Spleen (tissue), 7 donors: Measurements from ENCODE around the gene AHDC1.

ENCODE experiments used
- POLR2A ChIP-seq, 3 donors: fragments of 450-650 bp; IDR thresholded peaks; one replicate each; pipeline ENCODE4 v1.5.1; 2017; ENCODE audit warnings: antibody characterized with exemption in 3 of 3, mild to moderate bottlenecking in 1 of 3
- POLR2AphosphoS5 ChIP-seq, 3 donors: sonication (generic); formaldehyde crosslinking; IDR thresholded peaks; one replicate each; pipeline ENCODE4 v1.5.1; 2017; ENCODE audit warnings: antibody characterized with exemption in 3 of 3
- TF ChIP-seq, protein P1 (sequence below), 11 experiments: fragments of 200-600 bp in 7 of 11; fragments of 450-650 bp in 4 of 11; sonication (generic) in 4 of 11; IDR thresholded peaks in 8 of 11; conservative IDR thresholded peaks in 3 of 11; 1 replicate in 7 of 11; 2 replicates in 4 of 11; pipeline versions ENCODE4 v1.4.0 to v1.8.0; 2016 to 2021; ENCODE audit warnings: antibody characterized with exemption in 11 of 11, inconsistent platforms in 4 of 11, mild to moderate bottlenecking in 1 of 11
- donor health status: DM: no; HTN: no; CAD: no; lungs with moderate emphysema.
- donor health status: DM: no; HTN: no; CAD: no.
- donor health status: DM: no; HTN: no; CAD: no.

GRCh38 chr1:27521861-27522431, 82.0 kb downstream of the AHDC1 start:
- TF ChIP-seq, protein P1, sequence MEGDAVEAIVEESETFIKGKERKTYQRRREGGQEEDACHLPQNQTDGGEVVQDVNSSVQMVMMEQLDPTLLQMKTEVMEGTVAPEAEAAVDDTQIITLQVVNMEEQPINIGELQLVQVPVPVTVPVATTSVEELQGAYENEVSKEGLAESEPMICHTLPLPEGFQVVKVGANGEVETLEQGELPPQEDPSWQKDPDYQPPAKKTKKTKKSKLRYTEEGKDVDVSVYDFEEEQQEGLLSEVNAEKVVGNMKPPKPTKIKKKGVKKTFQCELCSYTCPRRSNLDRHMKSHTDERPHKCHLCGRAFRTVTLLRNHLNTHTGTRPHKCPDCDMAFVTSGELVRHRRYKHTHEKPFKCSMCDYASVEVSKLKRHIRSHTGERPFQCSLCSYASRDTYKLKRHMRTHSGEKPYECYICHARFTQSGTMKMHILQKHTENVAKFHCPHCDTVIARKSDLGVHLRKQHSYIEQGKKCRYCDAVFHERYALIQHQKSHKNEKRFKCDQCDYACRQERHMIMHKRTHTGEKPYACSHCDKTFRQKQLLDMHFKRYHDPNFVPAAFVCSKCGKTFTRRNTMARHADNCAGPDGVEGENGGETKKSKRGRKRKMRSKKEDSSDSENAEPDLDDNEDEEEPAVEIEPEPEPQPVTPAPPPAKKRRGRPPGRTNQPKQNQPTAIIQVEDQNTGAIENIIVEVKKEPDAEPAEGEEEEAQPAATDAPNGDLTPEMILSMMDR (IDR thresholded peaks at IDR 0.05 in 8 of 11, conservative IDR thresholded peaks at IDR 0.05 in 3 of 11), result no peak
- TF ChIP-seq POLR2AphosphoS5 (IDR thresholded peaks at IDR 0.05) (no peak), POLR2A (IDR thresholded peaks at IDR 0.05) (no peak)
